ENCODE results near the gene FRYL.

DNA sequence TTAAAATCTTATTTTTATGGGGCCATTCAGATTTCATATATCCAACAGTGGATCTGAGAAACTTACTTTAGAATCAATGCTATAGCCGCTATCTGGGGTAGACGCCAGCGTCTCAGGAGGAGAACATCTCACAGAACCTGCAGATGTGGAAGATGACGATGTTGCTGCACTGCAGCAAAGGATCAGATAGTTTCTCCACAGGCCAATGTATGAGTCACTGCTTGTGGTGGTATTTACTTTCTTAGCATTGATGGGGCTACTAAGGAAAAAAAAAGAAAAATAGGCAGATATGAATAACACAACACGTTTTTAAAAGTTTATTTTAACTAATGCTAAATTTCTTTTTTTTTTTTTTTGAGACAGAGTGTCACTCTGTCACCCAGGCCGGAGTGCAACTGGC lies 204.1 kb downstream of the FRYL start:
- TF ChIP-seq, protein P1, sequence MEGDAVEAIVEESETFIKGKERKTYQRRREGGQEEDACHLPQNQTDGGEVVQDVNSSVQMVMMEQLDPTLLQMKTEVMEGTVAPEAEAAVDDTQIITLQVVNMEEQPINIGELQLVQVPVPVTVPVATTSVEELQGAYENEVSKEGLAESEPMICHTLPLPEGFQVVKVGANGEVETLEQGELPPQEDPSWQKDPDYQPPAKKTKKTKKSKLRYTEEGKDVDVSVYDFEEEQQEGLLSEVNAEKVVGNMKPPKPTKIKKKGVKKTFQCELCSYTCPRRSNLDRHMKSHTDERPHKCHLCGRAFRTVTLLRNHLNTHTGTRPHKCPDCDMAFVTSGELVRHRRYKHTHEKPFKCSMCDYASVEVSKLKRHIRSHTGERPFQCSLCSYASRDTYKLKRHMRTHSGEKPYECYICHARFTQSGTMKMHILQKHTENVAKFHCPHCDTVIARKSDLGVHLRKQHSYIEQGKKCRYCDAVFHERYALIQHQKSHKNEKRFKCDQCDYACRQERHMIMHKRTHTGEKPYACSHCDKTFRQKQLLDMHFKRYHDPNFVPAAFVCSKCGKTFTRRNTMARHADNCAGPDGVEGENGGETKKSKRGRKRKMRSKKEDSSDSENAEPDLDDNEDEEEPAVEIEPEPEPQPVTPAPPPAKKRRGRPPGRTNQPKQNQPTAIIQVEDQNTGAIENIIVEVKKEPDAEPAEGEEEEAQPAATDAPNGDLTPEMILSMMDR (IDR thresholded peaks at IDR 0.05): no peak
- no peak for TF ChIP-seq POLR2A (IDR thresholded peaks at IDR 0.05)

Data from adrenal gland (tissue), 5 donors.